ENCODE data around the gene CACNA1I. TPM values are rescaled to one million over a fixed set of nuclear protein-coding genes. Genes with fewer than 3 reads are reported as not detected.

CACNA1I gene
- total and polyA plus RNA-seq, 2 donors (not counting 1 experiment from before 2014, with no cell fraction given) = under 0.01 to 0.01 TPM

DNA sequence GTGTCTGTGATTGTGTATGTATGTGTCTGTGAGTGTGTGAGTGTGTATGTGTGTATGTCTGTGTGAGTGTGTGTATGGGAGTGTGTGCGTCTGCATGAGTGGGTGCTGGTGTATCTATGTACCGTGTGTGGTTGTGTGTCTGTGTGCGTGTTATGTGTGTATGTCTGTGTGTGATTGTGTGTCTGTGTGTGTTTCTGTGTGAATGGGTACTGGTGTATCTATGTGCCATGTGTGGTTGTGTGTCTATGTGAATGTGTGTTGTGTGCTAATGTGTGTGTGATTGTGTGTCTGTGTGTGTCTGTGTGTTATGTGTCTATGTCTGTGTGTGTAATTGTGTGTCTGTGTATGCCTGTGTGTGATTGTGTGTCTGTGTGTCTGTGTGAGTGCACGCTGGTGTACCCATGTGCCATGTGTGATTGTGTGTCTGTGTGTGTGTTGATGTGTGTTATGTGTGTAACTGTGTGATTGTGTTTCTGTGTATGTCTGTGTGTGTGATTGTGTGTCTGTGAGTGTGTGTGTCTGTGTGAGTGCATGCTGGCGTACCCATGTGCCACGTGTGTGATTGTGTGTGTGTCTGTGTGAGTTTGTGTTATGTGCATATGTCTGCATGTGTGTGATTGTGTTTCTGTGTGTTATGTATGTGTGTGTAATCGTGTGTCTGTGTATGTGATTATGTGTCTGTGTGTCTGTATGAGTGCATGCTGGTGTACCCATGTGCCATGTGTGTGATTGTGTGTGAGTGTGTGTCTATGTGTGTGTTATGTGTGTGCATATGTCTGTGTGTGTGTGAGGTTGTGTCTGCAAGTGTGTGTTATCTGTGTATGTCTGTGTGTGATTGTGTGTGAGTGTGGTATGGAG is 6.8 kb upstream of the CACNA1I start:
- Histone ChIP-seq H3K27me3 (ENCODE audit: control insufficient read depth, insufficient read depth, low read length) (peaks cover 13% of the 10 kb centered on the region), H3K9ac (ENCODE audit: insufficient read depth, low read length) (no peak overlapping the region), H3K79me2 (ENCODE audit: control insufficient read depth, insufficient read depth, low read length) (no peaks in the 10 kb centered on the region), H2AFZ (ENCODE audit: low read length) (no peak overlapping the region), H4K20me1 (ENCODE audit: control insufficient read depth, extremely low read depth, insufficient read depth, low read length) (no peaks in the 10 kb centered on the region), H3K4me2 (ENCODE audit: extremely low read depth, insufficient read depth, low read length) (no peak overlapping the region), H3K9me3 (ENCODE audit: control insufficient read depth, insufficient read depth, low read depth, low read length) (no peaks in the 10 kb centered on the region), H3K36me3 (ENCODE audit: control insufficient read depth, insufficient read depth, low read length) (no peaks in the 10 kb centered on the region), H3K27ac (ENCODE audit: insufficient read depth, low read length) (no peak overlapping the region), H3K4me3 (replicated peaks in 1 of 4; ENCODE audit: control extremely low read depth in 1 of 4, insufficient read depth in 1 of 4, low read depth in 3 of 4, low read length in 4 of 4) (no peak overlapping the region), H3K4me1 (ENCODE audit: control insufficient read depth, extremely low read depth, insufficient read depth, low read length) (no peaks in the 10 kb centered on the region)
- no peak for DNase-seq (ENCODE audit: low read depth in 2 of 2)
- TF ChIP-seq, protein P1, sequence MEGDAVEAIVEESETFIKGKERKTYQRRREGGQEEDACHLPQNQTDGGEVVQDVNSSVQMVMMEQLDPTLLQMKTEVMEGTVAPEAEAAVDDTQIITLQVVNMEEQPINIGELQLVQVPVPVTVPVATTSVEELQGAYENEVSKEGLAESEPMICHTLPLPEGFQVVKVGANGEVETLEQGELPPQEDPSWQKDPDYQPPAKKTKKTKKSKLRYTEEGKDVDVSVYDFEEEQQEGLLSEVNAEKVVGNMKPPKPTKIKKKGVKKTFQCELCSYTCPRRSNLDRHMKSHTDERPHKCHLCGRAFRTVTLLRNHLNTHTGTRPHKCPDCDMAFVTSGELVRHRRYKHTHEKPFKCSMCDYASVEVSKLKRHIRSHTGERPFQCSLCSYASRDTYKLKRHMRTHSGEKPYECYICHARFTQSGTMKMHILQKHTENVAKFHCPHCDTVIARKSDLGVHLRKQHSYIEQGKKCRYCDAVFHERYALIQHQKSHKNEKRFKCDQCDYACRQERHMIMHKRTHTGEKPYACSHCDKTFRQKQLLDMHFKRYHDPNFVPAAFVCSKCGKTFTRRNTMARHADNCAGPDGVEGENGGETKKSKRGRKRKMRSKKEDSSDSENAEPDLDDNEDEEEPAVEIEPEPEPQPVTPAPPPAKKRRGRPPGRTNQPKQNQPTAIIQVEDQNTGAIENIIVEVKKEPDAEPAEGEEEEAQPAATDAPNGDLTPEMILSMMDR (conservative IDR thresholded peaks at IDR 0.05 in 1 of 2, IDR thresholded peaks at IDR 0.05 in 1 of 2; ENCODE audit: low read depth in 1 of 2, low read length in 2 of 2) = no peak
- no peak for TF ChIP-seq EZH2 (IDR thresholded peaks at IDR 0.05; ENCODE audit: low read length, missing control alignments)

DNA sequence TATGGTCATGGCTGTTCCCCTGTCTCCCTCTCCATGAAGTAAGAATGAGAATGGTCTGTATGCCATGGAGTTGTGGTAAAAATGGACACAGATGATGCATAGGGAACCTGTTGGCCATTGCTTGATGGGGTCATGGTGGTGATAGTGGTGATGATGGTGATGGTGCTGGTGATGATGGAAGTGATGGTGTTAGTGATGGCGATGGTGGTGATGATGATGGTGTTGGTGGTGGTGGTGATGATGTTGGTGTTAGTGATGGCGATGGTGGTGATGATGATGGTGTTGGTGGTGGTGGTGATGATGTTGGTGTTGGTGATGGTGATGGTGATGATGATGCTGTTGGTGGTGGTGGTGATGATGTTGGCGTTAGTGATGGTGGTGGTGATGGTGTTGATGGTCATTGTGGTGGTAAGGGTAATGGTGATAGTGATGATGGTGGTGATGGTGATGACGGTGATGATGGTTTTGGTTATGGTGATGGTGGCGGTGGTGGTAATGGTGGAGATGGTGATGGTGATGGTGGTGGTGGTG is 5.1 kb upstream of the CACNA1I start:
- Histone ChIP-seq H4K20me1 (ENCODE audit: control insufficient read depth, extremely low read depth, insufficient read depth, low read length) (no peaks in the 10 kb centered on the region), H3K4me2 (ENCODE audit: extremely low read depth, insufficient read depth, low read length) (no peak overlapping the region), H3K4me3 (replicated peaks in 1 of 4; ENCODE audit: control extremely low read depth in 1 of 4, insufficient read depth in 1 of 4, low read depth in 3 of 4, low read length in 4 of 4) (no peak overlapping the region), H3K9ac (ENCODE audit: insufficient read depth, low read length) (no peak overlapping the region), H3K4me1 (ENCODE audit: control insufficient read depth, extremely low read depth, insufficient read depth, low read length) (no peaks in the 10 kb centered on the region), H3K79me2 (ENCODE audit: control insufficient read depth, insufficient read depth, low read length) (no peaks in the 10 kb centered on the region), H3K27ac (ENCODE audit: insufficient read depth, low read length) (no peak overlapping the region), H3K9me3 (ENCODE audit: control insufficient read depth, insufficient read depth, low read depth, low read length) (no peaks in the 10 kb centered on the region), H3K27me3 (ENCODE audit: control insufficient read depth, insufficient read depth, low read length) (no peaks in the 10 kb centered on the region), H2AFZ (ENCODE audit: low read length) (no peak overlapping the region), H3K36me3 (ENCODE audit: control insufficient read depth, insufficient read depth, low read length) (no peaks in the 10 kb centered on the region)
- DNase-seq (ENCODE audit: low read depth in 2 of 2) = no peak
- TF ChIP-seq, protein P1 (conservative IDR thresholded peaks at IDR 0.05 in 1 of 2, IDR thresholded peaks at IDR 0.05 in 1 of 2; ENCODE audit: low read depth in 1 of 2, low read length in 2 of 2) = no peak
- TF ChIP-seq EZH2 (IDR thresholded peaks at IDR 0.05; ENCODE audit: low read length, missing control alignments) = no peak

DNA sequence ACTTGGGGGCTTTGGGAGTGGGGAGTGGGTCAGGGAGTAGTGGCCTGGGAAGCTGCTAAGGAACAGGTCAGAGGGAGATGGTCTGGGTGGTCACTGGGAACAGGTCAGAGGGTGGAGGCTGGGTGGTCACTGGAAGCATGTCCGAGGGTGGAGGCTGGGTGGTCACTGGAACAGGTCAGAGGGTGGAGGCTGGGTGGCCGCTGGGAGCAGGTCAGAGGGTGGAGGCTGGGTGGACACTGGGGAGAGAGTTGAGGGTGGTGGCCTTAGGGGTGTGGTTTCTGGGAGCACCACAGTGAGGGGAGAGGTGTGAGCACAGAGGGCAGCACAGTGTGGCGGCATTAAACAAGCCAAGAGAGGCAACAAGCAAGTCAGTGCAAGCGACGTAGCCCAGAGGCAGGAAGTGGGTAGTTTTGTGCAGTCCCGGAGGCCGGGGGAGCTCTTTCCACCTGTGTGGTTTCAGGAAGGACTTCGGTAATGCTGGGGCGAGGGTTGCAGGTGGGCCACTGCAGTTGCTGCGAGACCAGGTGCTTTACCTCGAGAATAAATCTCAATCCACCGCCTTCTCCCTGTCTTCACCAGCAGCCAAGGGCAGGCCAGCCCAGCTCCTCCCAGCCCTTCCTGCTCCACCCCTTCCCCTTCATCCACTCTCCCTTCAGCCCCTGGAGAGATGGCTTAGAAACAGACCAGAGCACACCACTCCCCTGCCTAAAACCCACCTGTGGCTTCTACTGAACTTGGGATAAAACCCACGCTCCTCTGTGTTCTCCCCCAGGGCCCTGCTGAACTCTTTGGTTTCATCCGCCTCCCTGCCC is 3.2 kb upstream of the CACNA1I start:
- Histone ChIP-seq H3K4me2 (ENCODE audit: extremely low read depth, insufficient read depth, low read length) (no peak overlapping the region), H4K20me1 (ENCODE audit: control insufficient read depth, extremely low read depth, insufficient read depth, low read length) (no peaks in the 10 kb centered on the region), H3K4me1 (ENCODE audit: control insufficient read depth, extremely low read depth, insufficient read depth, low read length) (no peaks in the 10 kb centered on the region), H3K27ac (ENCODE audit: insufficient read depth, low read length) (no peak overlapping the region), H3K4me3 (replicated peaks in 1 of 4; ENCODE audit: control extremely low read depth in 1 of 4, insufficient read depth in 1 of 4, low read depth in 3 of 4, low read length in 4 of 4) (no peak overlapping the region), H3K9me3 (ENCODE audit: control insufficient read depth, insufficient read depth, low read depth, low read length) (no peaks in the 10 kb centered on the region), H3K79me2 (ENCODE audit: control insufficient read depth, insufficient read depth, low read length) (no peaks in the 10 kb centered on the region), H3K27me3 (ENCODE audit: control insufficient read depth, insufficient read depth, low read length) (no peaks in the 10 kb centered on the region), H3K9ac (ENCODE audit: insufficient read depth, low read length) (no peak overlapping the region), H3K36me3 (ENCODE audit: control insufficient read depth, insufficient read depth, low read length) (no peaks in the 10 kb centered on the region), H2AFZ (ENCODE audit: low read length) (no peak overlapping the region)
- no peak for DNase-seq (ENCODE audit: low read depth in 2 of 2)
- TF ChIP-seq, protein P1 (conservative IDR thresholded peaks at IDR 0.05 in 1 of 2, IDR thresholded peaks at IDR 0.05 in 1 of 2; ENCODE audit: low read depth in 1 of 2, low read length in 2 of 2) = no peak
- no peak for TF ChIP-seq EZH2 (IDR thresholded peaks at IDR 0.05; ENCODE audit: low read length, missing control alignments)
